ENCODE results near the gene ZFAND5.

- no peak for TF ChIP-seq CTCF (IDR thresholded peaks at IDR 0.05; ENCODE audit: low read length)
- no peak for TF ChIP-seq EZH2 (optimal IDR thresholded peaks at IDR 0.05; ENCODE audit: low read depth, low read length)
- no peak for TF ChIP-seq EZH2phosphoT487 (IDR thresholded peaks at IDR 0.05; ENCODE audit: low read length)
Measured at GRCh38 chr9:72337286-72337685, 27.7 kb downstream of the ZFAND5 start.
